H1 (cell line): ENCODE data around the gene KCMF1.

ENCODE experiments used
- JUN ChIP-seq: IDR thresholded peaks from 2 replicates; pipeline ENCODE4 v1.6.1; 2011; ENCODE audit warnings: low read depth, mild to moderate bottlenecking, improper control_type of control experiment, low read length
- POLR2A ChIP-seq, 2 experiments: IDR thresholded peaks; 1 replicate in 1 of 2; 2 replicates in 1 of 2; pipeline ENCODE4 v1.6.1; 2011; ENCODE audit warnings: low read depth in 2 of 2, low read length in 2 of 2, mild to moderate bottlenecking in 2 of 2; ENCODE audit errors: control extremely low read depth in 1 of 2
- POLR2AphosphoS5 ChIP-seq: IDR thresholded peaks from 2 replicates; pipeline ENCODE4 v1.6.1; 2011; ENCODE audit warnings: low read depth, low read length
- TF ChIP-seq, protein P1 (sequence below): IDR thresholded peaks from 2 replicates; pipeline ENCODE4 v1.6.1; 2011; ENCODE audit warnings: low read length, improper control_type of control experiment
- TF ChIP-seq, protein P2 (sequence below): IDR thresholded peaks from 2 replicates; pipeline ENCODE4 v1.6.1; 2011; ENCODE audit warnings: low read depth, mild to moderate bottlenecking, low read length; ENCODE audit not compliant: insufficient read depth
- TF ChIP-seq, protein P3 (sequence below), 3 experiments: IDR thresholded peaks; 1 replicate in 2 of 3; 2 replicates in 1 of 3; pipeline versions ENCODE4 v1.5.1 to v1.6.1; 2011; ENCODE audit warnings: low read length in 3 of 3, mild to moderate bottlenecking in 3 of 3, inconsistent platforms in 2 of 3, low read depth in 1 of 3, moderate library complexity in 1 of 3; ENCODE audit not compliant: insufficient read depth in 1 of 3; ENCODE audit errors: control extremely low read depth in 1 of 3

DNA sequence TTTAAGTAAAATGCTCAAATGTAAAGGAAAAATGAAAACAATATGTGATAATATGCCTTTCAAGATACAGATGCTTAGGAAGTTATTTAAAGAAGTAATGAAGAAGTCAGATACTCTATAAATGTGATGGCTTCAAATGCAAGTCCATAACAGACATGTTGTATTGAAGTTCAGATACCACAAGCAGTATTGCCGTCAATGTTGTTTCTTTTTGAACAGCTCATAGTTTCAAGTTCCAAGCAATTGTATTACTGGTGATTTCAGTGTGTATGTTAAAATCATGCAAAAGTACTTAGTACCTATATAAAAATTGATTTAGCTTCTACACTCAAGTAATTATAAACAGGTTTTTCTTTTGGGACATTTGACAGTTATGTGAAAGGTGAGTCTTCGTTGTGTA is 24.9 kb downstream of the KCMF1 start:
- TF ChIP-seq JUN (no peak), POLR2A (IDR thresholded peaks at IDR 0.05; ENCODE audit: control extremely low read depth in 1 of 2, low read depth in 2 of 2, low read length in 2 of 2) (no peak), POLR2AphosphoS5 (no peak)
- TF ChIP-seq, protein P1, sequence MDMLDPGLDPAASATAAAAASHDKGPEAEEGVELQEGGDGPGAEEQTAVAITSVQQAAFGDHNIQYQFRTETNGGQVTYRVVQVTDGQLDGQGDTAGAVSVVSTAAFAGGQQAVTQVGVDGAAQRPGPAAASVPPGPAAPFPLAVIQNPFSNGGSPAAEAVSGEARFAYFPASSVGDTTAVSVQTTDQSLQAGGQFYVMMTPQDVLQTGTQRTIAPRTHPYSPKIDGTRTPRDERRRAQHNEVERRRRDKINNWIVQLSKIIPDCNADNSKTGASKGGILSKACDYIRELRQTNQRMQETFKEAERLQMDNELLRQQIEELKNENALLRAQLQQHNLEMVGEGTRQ = no peak
- TF ChIP-seq, protein P2, sequence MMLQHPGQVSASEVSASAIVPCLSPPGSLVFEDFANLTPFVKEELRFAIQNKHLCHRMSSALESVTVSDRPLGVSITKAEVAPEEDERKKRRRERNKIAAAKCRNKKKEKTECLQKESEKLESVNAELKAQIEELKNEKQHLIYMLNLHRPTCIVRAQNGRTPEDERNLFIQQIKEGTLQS = no peak
- TF ChIP-seq, protein P3, sequence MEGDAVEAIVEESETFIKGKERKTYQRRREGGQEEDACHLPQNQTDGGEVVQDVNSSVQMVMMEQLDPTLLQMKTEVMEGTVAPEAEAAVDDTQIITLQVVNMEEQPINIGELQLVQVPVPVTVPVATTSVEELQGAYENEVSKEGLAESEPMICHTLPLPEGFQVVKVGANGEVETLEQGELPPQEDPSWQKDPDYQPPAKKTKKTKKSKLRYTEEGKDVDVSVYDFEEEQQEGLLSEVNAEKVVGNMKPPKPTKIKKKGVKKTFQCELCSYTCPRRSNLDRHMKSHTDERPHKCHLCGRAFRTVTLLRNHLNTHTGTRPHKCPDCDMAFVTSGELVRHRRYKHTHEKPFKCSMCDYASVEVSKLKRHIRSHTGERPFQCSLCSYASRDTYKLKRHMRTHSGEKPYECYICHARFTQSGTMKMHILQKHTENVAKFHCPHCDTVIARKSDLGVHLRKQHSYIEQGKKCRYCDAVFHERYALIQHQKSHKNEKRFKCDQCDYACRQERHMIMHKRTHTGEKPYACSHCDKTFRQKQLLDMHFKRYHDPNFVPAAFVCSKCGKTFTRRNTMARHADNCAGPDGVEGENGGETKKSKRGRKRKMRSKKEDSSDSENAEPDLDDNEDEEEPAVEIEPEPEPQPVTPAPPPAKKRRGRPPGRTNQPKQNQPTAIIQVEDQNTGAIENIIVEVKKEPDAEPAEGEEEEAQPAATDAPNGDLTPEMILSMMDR (IDR thresholded peaks at IDR 0.05; ENCODE audit: control extremely low read depth in 1 of 3, insufficient read depth in 1 of 3, low read depth in 1 of 3, low read length in 3 of 3) = no peak
